ENCODE measurements around the gene SLC39A11.

SLC39A11 gene

DNA sequence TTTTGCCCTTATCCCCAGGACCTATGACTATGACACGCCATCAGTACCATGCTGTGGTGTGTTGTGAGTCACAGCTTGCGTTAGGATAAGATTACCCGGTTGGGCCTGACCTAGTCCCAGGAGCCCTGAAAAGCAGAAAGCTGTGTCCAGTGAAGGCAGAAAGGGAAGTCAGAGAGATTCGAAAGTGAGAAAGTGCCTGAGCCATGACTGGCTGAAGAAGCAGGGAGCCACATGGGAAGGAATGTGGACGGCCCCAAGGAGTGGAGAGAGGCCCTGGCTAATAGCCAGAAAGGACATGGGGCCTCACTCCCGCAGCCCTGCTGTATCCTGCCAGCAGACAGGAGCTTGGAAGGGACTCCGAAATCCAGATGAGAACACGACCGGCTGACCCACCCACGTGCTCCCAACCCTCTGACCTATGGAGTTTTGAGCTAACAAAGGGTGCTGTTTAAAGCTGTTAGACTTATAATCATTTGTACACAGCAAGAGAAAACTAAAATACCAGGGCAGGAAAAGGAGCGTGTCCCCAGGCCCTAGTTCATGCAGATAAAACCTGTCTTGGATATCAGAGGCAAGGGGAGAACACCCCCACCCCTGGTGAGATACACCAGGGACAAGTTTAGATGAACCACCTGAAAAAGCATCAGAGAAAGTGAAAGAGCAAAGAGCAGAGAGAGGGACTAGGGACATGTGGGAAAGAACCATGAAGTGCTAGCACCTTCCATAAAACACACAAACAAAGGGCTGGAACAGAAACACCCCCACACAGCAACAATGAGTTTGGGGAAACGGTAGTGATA is 115.3 kb downstream of the SLC39A11 start:
- no peak for DNase-seq (ENCODE audit: low spot score)

DNA sequence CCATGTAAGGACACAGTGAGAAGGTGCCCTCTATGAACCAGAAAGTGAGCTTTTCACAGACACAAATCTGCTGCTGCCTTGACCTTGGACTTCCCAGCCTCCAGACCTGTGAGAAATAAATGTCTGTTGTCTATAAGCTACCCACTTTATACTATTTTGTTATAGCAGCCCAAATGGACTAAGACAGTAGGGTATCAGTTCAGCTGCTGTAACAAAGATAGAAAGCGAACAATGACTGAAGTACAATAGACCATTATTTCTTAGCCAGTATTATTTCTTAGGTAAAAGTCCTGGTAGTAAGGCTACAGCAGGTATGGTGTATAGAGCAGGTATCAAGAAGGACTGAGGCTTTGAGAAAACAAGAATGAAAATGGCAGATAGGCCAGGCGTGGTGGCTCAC is 117.0 kb downstream of the SLC39A11 start:
- no peak for DNase-seq (ENCODE audit: low spot score)

- no peak for DNase-seq (ENCODE audit: low spot score)
Measured at GRCh38 chr17:72974605-72975232, 117.8 kb downstream of the SLC39A11 start.

GRCh38 chr17:72972263-72972951 is 120.1 kb downstream of the SLC39A11 start:
- no peak for DNase-seq (ENCODE audit: low spot score)

DNA sequence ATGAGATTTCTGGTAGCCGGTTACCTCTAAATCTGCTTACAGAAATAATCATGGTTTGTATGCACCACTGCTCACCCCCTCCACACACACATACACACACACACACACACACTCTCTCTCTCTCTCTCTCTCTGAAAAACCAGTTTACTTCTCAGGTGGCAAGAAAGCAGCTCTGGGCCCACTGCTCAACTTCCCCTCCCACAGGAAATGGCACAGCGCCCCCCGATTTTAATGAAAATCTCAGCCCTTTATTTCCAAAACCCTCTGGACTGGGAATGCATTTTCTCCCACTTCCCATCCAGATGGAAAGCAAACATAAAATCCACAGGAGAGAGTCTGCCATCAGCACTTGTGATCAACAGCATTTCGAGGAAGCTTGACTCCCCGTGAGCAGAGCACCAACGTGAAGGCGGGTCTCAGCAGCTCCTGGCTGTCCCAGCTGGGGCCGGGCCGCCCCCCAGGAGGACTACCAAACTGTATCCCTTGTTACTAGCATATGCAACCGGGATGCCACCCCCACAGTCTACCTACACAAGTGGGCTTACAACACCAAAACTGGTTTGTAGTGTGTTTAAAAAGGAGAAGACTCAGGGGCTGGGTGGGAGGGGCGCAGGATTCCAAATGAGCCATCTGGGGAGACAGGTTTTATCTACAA is 121.1 kb downstream of the SLC39A11 start:
- DNase-seq (ENCODE audit: low spot score): no peak

DNA sequence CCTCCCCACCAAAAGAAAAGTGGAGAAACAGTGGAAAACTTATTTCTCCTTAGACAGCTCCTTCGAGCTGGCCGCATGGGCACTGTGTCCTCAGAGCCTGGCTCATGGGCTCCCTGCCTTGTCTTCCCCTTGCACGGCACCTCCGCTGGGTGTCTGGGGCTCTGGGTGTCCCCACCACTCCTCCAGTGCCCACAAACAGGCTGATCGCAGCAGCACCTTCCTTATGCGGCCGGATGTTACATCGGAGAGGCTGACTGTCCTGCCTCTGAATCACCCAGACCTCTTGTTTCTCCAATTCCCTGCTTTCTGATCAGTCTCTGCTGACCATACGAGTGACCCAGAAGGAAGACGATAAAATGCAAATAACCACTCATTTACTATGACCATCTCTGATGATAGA is 121.7 kb downstream of the SLC39A11 start:
- DNase-seq (ENCODE audit: low spot score): no peak

DNA sequence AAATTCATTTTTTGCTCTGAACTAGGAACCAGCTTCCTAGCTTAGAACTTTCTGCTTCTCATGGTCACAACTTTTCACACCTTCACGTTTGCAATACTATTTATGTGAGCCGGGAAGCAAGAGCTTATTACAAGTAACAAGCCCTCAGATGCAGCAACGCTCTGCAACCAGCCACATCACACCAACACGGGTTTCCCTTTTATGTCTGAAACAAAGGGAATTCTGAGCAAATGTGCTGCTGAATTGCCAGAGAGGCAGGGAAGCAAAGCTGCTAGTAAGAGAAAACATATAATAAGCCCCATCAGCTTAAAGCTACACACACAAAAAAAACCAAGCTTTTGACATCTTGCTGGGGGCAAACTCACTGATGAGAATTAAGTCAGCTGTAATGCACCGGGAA is 122.2 kb downstream of the SLC39A11 start:
- no peak for DNase-seq (ENCODE audit: low spot score)

DNA sequence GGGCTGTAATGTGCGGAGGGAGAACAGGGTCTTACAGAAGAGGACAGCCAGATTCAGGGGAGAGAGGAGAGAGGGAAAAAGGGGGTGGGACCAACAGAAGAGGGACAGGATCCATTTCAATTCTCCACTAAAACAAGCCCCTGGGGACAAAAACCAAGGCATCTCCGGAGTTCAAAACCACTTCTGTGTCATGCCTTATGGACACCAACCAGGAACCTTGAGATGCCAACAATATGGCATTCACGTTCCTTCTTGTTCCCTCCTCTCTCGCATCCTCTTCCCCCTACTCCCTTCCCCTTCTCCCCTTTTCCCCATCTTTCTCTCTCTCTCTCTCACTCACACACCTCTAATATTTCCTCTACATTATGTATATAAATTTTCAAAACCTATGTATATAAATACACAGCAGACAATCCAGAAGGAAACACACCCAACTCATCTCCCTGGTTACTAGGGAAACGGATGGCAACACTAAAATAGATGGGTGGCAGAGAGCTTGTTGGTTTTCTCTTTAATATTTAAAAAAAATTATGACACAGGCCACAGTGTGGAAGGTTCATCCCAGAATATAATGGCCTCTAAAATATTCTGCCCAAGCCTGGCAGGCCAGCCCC is 123.1 kb downstream of the SLC39A11 start:
- no peak for DNase-seq (ENCODE audit: low spot score)

DNA sequence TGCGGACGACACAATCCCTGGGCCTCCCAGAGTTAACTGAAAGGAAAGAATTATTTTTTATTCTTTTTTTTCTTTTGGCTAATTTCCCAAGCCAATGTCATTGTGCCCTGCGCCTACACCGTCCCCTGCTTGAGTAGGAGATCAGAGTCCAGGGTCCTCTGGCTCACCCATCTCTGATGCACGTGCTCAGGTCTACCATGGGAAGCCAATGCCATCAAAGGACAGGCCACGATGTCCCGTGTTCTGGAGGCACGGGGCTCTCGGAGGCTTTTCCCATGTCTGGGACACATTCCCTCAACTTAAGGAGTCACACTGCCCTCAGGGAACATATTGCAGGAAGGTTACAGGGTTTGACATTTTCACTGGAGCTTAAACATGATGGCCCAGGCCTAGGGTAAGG is 123.7 kb downstream of the SLC39A11 start:
- no peak for DNase-seq (ENCODE audit: low spot score)

GRCh38 chr17:72967977-72968585 is 124.4 kb downstream of the SLC39A11 start:
- DNase-seq (ENCODE audit: low spot score): no peak

- DNase-seq (ENCODE audit: low spot score): no peak
Measured at GRCh38 chr17:72967277-72967970, 125.1 kb downstream of the SLC39A11 start.

- DNase-seq (ENCODE audit: low spot score): no peak
Measured at GRCh38 chr17:72962106-72962505, 130.4 kb downstream of the SLC39A11 start.

DNA sequence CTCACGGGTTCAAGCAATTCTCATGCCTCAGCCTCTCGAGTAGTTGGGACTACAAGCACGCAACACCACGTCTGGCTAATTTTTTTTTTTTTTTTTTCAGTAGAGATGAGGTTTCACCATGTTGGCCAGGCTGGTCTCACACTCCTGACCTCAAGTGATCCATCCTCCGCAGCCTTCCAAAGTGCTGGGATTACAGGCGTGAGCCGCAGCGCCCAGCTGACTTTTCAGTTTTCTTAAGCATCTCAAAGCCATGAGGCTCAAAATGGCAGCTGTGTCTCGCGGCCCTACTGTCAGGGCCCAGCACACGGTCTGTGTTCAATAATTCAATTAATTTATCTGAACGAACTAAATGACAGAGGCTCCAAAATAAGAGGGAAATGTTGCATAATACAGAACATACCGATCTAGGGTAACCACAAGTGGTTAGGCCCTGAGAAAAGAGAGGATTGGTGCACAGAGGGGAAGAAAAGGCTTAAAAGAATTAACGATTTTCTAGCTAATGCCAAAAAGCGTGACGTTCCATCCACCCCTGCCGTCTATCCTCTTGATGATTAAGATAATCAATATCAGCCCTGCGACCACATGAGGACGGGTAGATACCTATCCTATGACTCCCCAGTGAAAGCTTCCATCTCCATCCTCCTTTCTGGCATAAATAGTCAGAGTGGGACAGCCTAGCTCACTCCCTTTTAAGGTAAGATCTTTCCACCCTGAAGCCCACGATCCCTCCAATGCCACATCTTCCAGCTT is 136.9 kb downstream of the SLC39A11 start:
- DNase-seq (ENCODE audit: low spot score): no peak

DNA sequence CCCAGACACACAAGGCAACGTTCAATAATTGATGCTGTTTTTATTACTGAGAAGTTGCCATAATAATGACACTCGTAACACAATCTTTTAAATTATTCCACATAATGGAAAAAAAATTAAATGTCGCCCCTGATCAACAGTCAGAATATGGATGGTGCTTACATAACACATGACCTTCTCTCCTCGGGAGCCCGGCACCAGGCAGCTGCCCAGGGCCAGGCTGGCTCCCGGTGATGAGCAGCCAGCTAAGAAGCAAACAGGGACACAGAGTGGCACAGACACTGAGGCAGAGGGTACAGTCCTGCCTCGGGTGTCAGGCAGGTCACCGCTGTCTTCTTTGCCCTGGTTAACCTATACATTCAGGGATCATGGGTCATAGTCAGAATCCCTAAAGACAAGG is 137.9 kb downstream of the SLC39A11 start:
- DNase-seq (ENCODE audit: low spot score): no peak

DNA sequence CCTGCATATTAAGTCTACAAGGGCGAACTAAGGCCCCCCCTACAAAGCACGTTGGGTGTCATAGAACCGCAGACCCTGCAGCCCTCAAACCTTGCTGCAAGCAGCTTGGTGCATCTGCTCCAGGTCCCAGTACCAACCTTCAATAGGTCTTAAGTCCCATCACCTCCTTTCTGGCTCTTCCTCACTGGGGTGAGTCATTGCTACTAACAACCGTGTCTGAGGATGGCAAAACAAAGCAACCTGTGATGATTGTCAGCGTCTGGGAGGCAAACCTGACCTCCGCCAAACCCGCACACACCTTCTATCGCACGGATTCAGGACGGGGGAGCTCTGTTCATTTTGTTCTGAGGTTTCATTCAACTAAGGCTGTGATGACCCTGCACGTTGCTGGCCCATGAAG is 138.9 kb downstream of the SLC39A11 start:
- DNase-seq (ENCODE audit: low spot score): no peak

DNA sequence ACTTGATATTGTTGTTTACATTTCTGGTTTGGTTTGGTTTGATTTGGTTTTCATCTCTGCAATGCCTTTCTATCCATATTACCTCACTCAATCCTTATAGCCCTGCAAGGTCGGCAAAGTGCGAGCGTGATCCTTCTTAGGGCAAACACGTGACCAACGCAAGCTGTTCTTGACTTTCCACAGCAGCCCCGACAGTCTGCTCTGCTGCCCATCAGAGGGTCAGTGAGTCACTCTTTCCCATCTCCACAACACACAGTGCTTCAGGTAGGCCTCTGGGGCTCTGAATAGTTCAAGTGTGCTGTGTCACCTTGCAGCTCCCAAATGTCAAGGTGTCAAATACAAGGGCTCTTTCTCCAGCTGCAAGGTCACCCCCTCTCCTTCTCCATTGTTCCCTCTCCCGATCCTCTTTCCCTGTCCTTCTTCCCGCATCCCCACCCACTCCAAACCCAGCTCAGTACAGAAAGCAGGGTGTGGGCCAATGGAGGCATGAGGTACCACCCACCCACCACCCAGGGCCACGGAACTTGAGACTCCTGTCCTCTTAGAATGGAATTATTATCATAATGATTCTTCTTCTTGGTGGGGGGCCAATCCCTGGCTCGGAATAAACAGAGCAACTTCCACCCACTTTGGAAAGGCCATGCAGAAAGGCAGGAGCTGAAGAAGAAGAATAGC is 139.7 kb downstream of the SLC39A11 start:
- no peak for DNase-seq (ENCODE audit: low spot score)

- no peak for DNase-seq (ENCODE audit: low spot score)
Measured at GRCh38 chr17:72952220-72952619, 140.3 kb downstream of the SLC39A11 start.

GRCh38 chr17:72950242-72950931 is 142.1 kb downstream of the SLC39A11 start:
- no peak for DNase-seq (ENCODE audit: low spot score)

DNA sequence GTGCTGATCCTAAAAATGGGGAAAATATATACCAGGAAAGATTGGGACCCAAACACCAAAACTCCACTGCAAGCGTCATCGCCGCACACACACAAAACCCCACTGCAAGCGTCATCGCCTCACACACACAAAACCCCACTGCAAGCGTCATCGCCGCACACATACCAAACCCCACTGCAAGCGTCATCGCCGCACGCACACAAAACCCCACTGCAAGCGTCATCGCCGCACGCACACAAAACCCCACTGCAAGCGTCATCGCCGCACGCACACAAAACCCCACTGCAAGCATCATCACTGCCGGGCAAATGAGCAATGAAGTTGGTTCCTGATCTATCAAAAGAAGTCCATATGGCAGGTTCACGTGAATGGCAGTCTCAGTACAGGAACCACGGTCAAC is 144.4 kb downstream of the SLC39A11 start:
- DNase-seq (ENCODE audit: low spot score): no peak

Measured in hematopoietic multipotent progenitor cell treated with erythropoietin and hydrocortisone succinate and interleukin-3 and kit ligand, for 15 days (in vitro differentiated cells).